Measurements from ENCODE around the gene RNGTT.
"Not testable (repeated sequence)": the region's sequence is repeated elsewhere in the genome, so short reads cannot be mapped to it uniquely, and the experiment has no call there.

RNGTT gene

DNA sequence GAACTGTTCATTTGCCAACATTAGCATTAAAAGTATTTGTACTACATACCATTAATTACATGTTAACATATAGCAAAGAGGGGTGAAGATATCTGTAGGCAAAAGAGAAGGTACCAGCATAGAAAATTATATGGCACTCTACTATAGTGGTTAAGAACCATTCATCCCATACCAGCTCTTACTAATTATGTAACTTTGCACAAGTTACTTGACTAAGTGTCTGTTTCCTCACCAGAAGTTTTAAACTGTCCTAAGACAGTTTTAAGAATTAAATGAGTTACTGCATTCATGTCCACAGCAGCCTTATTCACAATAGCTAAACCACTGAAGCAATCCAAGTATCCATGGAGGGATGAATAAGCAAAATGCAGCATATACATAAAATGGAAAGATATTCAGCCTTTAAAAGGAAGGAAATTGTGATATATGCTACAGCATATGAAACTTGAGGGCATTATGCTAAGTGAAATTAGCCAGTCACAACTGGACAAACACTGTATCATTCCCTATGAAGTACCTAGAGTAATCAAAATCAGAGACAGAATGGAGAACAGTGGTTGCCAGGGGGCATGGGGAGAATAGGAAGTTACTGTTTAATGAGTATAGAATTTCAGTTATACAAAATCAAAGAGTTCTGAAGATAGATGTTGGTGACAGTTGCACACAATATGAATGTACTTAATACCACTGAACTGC lies 98.9 kb downstream of the RNGTT start:
- no peak for DNase-seq (ENCODE audit: low read depth in 2 of 2)

DNA sequence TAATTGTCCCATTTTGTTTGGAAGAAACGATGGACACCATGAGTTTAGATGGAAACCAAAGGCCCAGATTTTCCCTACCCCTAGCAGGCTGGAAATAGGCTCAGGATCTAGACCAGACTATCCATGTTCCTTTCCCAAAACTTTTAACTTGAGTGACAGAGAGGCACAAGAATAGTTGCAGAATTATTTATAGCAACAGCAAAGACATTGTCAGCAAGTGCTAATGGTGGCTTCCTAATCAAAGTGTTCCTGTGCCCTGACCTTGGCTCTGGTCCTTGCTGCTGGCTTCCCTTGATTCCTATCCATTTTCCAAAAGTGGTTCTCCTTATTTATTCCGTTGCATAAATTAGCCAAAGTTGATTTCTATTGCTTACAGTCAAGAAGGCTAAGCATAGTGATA lies 103.1 kb downstream of the RNGTT start:
- DNase-seq (ENCODE audit: low read depth in 2 of 2), result no peak

DNA sequence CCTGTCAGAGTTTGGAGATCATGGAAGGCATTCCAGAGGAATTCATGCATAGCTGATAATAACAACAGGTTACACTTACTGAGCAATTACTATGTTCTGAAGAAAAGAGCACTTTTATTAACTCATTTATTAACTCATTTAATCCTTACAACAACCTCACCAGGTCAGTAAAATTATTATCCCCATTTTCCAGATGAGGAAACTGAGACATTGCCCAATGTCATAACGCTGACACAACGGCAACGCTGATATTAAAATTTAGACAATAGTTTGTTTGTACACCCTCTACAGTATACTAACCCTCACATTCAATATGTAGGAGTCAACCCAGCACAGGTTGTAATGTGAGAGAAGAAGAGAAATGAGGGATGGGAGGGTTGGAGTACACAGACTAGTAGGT lies 105.0 kb downstream of the RNGTT start:
- DNase-seq (ENCODE audit: low read depth in 2 of 2), result no peak

DNA sequence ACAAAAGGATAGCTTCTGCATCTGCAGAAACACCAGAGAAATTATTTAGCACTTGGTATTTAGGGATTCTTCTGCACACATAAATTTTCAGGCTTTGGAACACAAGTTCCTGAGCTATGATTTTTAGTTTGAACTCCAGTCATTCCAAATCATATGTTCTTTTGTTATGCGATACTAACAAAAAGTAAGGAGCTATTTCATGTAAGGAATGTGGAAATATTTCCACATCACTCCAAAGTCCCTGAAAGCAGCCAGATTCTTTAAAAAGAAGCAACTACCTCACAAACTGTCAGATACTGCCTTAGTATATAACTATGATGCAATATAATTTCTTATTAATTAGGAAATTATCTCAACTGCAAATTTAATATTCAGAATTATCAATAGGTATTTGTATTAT lies 106.9 kb downstream of the RNGTT start:
- DNase-seq (ENCODE audit: low read depth in 2 of 2), result no peak

DNA sequence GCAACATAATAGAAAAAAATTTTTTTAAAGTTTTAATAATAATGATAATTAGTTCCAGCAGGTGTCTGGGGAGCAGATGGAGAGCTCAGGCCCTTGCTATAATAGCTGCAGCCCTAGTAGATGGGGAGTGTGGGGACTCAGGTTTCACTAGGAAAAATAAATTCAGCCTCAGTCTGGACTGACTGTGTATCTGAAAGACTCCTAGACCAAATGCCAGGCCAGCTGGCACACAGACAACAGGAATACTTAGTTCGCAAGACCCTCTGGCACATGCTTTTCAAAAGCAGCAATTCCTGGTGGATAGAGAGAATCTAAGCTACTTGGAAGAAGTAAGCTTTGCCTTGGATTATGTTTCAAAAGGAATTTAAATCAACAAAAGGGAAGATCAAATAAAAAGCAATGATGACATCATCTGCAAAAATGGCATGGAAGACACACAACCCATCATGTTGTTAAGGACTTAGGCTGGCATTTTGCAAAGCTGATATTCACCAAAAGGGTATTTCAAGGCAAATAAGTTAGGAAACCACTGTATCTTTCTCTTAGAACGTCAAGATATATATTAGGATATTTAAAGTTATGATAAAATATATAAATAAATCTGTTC lies 107.8 kb downstream of the RNGTT start:
- no peak for DNase-seq (ENCODE audit: low read depth in 2 of 2)

DNA sequence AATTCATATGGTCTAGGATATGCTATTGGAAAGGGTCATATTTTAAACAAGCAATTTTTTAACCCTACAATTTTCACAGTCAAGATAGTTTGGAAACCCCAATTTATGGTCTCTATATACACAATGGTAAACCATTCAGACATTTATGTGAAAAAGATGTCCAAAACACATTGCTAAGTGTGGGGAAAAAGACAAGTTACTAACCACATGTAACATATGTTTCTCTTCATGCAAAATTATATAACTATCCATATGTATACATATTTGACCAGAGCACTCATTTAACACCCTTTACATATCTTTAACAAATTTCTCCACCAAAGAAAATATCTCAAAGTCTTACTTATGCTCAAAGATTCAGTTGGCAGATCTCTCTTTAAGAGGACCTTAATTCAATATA lies 110.6 kb downstream of the RNGTT start:
- DNase-seq (ENCODE audit: low read depth in 2 of 2), result no peak

DNA sequence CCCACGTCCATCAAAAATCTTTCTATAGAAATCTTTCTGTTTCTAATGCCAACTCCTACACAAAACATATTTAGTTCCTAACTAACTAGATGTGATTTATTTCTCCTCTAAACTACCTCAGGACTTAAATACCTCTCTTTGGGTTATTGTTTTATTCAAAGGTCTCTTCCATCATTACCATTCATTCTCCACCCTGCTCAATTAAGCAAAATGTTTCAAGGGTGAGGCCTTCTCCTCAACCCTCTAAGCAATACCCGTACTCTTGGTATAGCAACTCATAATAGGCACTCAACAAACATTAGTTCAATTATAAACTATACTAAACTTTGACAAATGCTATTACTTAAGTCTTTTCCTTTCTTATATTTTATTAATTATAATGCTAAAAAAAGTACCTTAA lies 111.4 kb downstream of the RNGTT start:
- no peak for DNase-seq (ENCODE audit: low read depth in 2 of 2)

DNA sequence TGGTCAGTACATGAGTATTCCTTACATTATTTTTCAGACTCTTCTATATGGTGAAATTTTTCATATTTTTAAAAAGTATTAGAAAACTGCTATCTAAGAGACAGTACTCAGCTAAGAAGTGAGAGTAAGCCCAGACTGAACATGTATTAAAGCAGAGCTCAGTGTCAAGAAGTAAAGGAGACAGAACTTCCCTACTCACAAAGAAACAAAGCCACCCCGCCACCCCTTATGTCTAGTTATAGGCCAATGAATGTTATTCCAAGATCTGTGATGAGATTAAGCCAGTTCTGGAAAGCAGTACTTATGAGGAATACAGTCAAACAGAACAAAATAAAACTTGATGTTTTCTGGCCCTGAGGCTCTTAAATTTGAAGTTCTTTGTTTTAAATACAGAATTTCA lies 114.5 kb downstream of the RNGTT start:
- no peak for DNase-seq (ENCODE audit: low read depth in 2 of 2)

DNA sequence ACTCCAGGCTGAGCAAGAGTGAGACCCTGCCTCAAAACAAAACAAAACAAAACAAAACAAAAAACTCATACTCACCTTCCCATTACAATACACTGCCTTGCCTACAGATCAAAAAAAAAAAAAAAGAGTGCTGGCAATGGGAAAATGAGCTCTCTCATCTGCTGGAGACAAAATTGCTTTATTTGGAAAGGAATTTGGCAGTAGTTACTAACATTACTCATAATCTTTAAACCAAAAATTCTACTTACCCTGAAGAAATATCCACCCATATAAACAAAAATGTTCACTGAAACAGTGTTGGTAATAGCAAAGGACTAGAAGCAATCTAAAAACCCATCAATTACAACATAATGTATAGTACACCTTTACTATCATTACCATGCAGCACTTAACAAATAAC lies 120.4 kb downstream of the RNGTT start:
- DNase-seq (ENCODE audit: low read depth in 2 of 2), result no peak

DNA sequence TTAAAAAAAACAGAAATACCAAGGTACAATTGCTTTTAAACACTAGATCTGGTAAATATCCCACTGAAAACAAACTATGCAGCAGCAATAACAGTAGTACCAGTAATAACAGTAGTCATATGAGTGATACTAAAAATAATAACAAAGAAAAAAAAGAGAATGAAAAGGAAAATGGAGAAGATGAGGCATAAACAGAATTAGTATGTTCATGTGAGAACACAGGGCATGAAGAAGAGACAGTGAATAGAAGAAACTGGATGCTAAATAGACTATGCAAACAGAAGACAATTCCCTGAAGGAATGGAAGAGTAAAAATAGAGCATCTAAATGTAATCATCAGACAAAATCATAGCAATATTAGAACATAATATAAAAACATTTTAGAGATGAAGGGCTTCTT lies 121.1 kb downstream of the RNGTT start:
- no peak for DNase-seq (ENCODE audit: low read depth in 2 of 2)

DNA sequence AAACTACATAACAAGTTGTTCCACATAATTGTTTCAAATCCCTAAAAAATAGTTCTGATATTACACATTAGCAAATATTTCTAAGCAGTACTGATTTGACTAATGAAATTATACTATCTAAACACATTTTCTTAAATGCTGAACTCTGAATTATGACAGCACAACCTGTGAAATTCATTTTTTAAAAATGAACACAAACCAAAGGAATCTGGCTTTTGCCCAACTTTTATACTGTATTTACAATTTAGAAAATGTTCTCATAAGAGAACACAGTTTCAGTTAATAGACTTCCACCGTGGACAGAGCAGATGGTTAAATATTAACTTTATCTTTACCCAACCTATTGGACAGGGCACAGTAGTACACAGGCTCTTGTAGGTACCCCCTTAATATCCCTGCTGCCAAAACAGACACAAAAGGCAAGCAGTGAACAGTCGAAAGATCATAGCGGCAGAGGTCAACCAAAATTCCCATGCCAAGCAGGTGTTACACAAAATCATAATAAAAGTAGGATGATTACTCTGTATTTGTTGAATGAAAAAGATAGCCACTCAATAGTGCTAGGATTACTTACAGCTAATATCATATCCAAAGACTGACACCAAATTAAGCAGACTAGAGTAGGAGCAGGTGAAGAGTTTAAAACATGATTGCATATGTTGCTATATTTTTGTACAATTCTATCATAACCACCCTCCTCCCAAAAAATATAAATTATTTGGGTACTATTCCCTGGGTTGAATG lies 122.5 kb downstream of the RNGTT start:
- no peak for DNase-seq (ENCODE audit: low read depth in 2 of 2)

DNA sequence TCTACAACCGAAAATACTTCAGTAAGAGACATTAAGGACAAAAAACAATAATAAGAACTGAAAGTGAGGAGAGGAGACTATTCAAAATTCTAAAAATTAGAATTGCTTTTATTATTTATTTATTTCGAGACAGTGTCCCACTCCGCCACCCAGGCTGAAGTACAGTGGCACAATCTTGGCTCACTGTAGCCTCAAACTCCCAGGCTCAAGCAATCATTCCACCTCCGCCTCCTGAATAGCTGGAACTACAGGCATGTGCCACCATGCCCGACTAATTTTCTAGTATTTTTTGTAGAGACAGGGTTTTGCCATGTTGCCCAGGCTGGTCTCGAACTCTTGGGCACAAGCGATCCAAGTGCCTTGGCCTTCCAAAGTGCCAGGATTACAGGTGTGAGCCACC lies 123.1 kb downstream of the RNGTT start:
- DNase-seq (ENCODE audit: low read depth in 2 of 2), result no peak

DNA sequence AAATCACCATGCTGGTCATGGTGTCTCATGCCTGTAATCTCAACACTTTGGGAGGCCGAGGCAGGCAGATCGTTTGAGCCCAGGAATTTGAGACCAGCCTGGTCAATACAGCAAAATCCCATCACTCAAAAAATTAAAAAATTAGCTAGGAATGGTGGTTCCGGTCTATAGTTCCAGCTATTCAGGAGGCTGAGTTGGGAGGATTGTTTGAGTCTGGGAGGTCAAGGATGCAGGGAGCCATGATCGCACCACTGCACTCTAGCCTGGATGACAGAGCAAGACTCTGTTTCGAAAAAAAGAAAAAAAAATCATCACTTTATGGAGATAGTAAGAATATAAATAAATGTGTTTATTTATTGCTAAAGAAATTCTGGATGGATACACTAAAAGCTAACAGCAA lies 124.1 kb downstream of the RNGTT start:
- no peak for DNase-seq (ENCODE audit: low read depth in 2 of 2)

DNA sequence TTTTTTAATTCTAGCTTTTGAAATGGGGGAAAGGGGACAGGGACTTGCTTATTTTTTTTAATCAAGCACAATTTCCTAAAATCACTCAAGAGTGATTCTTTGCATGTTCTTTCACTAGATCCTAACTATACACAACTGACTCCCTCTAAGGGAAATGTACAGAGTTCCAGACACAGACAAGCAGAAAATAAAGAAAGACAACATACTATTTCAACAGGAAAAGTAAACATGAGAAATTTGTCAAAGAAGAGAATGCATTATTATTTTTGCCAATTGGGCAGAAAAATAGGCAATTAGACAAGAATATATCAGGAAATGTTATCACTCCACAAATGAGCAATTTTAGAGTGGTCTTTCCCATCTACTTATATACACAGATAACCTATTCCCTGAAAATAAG lies 128.2 kb downstream of the RNGTT start:
- no peak for DNase-seq (ENCODE audit: low read depth in 2 of 2)

DNA sequence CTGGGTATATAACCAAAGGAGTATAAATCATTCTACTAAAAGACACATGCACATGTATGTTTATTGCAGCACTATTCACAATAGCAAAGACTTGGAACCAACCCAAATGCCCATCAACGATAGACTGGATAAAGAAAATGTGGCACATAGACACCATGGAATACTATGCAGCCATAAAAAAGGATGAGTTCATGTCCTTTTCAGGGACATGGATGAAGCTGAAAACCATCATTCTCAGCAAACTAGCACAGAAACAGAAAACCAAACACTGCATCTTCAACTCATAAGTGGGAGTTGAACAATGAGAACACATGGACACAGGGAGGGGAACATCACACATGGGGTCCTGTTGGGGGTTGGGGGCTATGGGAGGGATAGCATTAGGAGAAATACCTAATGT lies 130.3 kb downstream of the RNGTT start:
- DNase-seq (ENCODE audit: low read depth in 2 of 2), result not testable (repeated sequence)

DNA sequence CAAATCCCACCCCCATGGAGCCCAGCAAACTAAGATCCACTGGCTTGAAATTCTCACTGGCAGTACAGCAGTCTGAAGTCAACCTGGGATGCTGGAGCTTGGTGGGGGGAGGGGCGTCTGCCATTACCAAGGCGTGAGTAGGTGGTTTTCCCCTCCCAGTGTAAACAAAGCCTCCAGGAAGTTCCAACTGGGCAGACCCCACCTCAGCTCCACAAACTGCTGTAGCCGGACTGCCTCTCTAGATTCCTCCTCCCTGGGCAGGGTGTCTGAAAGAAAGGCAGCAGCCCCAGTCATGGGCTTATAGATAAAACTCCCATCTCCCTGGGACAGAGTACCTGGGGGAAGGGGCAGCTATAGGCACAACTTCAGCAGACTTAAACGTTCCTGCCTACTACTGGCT lies 135.8 kb downstream of the RNGTT start:
- not testable (repeated sequence) for DNase-seq (ENCODE audit: low read depth in 2 of 2)

DNA sequence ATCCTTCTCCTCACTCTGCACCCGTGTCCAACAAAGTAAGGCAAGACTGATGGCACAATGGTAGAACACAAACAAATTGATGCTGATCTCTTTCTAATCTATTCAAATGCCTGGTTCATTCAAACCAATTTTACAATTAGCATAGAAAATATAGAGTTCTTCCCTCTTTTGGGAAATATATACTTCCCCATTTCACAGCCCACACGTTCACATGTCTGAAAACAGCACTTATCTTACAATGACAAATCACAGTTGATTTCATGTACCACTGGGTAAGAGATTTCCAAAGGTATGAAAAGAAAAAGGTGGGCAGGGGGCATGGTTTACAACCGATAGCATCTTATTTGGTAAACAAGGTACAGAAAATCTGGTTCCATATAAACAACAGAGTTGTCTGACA lies 137.6 kb downstream of the RNGTT start:
- DNase-seq (ENCODE audit: low read depth in 2 of 2), result no peak

DNA sequence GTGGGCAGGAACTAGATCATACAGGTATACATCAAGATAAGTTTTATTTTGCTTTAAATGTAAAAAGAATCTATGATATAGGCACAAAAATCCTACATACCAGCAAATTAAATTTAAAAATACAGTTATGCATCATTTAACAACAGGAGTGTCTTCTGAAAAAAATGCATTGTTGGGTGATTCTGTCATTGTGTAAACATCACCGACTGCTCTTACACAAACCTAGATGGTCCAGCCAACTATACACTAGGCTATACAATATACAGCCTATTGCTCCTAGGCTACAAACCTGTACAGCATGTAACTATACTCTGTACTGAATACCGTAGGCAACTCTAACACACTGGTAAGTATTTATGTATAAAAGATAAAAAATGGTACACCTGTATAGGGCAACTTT lies 139.4 kb downstream of the RNGTT start:
- DNase-seq (ENCODE audit: low read depth in 2 of 2), result no peak

DNA sequence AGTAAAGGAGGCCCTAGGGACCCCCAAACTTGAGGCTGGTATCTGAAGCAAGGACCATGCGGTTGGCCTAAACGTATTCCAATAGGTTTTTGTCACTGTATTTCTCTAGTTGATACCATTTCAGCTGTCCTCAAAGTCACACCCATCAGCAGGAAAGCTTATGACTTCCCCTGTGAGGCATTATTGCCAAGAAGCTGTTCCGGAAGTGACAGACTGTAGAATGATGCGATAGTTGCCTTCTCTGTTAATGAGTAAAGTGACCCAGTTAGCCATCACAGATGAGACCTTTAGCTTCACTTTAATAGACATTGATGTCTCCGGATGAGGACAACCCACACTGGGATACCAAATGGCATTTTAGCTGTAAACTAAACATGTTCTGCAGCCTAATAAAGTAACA lies 147.9 kb downstream of the RNGTT start:
- no peak for DNase-seq (ENCODE audit: low read depth in 2 of 2)

DNA sequence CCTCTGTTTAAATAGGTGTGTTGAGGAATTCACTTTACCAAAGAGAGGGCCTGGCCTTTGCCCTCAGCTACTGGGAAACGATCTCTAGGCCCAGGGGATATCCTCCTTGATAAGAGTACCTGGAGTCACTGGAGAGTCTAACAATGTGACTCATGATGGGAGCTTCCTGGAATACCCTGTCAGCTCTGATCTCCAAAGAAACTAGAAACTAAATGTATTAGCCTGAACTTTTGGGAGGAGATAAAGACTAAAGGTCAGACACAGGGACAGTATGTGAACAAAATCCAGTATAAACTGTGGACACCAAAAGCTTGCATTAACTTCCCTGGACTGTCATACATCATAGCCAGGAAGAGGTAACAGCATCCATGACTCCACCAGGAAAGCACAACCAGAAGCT lies 148.5 kb downstream of the RNGTT start:
- DNase-seq (ENCODE audit: low read depth in 2 of 2), result no peak

DNA sequence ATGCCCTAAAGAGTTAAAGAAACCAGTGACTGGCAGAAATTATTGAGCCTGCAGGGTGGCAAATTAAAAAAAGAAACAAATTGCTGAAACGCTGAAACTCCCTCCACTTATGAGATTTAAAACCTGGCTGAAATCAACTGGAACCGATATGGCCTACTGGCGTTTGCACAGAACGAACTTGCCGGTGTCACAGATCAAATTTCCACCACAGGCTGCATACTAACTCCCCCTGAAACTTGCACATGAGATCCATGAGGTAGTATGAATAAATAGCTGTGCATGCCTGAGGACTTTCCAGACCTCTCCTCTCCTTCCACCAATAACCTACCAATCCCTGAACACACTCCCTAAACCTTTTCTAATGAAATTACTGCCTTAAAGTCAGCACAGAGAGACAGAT lies 150.4 kb downstream of the RNGTT start:
- DNase-seq (ENCODE audit: low read depth in 2 of 2), result no peak

DNA sequence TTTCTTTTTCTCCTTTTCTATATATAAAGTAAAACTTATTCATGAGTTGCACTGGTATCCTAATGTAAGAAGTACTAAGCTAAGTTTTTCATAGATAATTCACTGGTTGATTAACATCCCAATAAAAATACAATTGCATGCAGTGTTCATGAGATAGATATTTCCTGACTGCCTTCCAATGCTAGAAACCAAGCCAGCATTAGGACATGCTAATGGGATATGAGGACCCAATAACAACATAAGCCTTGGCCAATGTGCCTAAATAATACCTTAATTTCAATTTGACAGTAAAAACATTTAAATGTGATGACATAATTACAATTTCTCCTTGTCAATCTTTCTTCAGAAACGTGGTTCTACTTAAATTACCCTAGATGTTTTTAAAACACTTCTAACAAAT lies 152.7 kb downstream of the RNGTT start:
- DNase-seq (ENCODE audit: low read depth in 2 of 2), result no peak

DNA sequence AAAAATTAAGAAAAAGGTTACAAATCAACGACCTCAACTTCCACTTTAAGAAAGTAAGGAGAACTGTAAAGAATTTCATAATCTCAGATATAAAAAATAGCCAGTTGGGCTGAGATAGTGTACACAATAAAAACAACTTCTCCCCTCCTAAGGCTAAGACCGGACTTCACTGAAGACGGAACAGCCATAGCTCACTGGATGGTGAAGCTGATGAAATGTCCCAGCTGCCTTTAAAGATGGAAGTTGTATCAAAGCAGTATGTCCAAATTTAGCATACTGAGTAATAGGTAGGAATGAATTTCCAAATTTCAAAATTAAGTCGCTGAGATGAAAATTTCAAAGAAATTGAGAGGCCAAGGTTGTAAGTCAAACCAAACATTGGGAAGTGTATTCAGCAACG lies 153.3 kb downstream of the RNGTT start:
- DNase-seq (ENCODE audit: low read depth in 2 of 2), result no peak
